GM03348 (cell line): Measurements from ENCODE around the gene MAPK10.

ENCODE experiments used
- DNase-seq: peaks from one replicate; pipeline ENCODE4 v3.0.0; 2012; ENCODE audit warnings: low spot score

The MAPK10 gene

DNA sequence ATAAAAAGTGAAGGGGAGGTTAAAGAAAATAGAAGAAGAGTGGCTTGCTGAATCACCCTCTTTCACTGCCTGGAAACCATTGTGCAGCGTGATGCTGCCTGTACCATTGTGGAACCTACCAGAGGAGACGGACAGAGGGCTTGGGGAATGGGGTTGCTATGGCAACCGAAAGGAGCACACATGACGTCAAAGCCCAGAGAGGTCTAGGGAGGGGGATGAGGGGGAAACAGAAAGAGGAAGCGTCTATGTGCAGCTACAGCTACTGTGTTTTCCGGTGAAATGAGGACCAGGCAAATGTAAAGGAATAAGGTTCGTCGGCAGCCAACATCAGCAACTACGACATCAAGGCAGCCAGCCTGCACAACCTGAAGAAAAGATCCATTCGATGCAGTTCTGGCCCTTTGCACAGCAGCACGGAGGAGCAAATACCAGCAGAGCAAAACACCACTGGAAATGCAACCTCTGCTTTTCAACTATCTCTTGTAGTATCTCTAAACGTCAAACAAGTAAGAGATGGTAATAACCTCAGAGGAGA, at the start of gene MAPK10:
MAPK10 (minus strand) TSS at position 110 of the 535 bp plus-strand sequence.
- DNase-seq, result peak; percentile 11

DNA sequence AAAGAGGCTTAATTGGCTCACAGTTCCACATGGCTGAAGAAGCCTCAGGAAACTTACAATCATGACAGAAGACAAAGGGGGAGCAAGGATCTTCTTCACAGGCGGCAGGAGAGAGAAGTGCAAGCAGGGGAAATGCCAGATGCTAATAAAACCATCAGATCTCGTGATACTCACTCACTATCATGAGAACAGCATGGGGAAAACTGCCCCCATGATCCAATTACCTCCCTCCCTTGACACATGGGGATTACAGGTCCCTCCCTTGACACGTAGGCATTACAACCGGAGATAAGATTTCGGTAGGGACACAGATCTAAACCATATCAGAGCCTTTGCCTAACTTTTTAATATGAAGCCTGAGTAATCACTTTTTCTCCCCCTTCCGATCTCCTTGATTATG, 43.7 kb upstream of the MAPK10 start:
- no peak for DNase-seq

DNA sequence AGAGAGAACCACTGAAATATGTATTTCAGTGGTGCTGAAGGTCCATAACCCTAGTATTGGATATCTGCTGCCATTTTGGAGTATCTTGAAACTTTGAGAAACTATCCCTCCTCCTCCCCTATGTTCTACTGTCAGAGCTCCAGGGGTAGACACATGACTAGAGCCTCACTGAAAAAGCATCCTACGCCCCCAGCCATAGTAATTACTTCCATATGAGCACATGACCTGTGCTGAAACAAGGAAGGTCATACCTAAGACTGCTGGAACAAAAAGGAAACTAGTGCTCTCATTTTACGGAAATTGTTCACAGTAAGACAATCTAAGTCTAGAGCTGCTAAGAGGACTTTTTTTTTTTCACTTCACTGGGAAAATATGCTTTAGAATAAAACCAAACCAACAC, 42.0 kb upstream of the MAPK10 start:
- DNase-seq, result no peak

DNA sequence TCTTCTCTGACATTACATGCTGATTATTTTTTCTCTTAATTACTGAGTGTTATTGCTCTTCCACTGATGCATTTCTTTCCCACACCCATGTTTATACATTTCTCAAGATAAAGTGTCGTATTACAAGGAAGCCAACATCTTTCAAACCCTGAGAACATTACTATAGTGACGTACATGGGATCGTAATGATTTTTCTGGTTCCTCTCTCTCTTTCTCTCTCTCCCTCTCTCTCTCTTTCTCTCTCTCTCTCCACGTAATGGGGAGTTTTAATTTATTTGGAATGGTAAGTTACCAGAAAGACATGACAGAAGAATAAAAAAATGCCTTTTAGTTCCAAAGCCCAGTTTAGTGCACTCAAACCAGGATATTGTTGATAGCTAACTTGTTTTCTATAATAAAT, 40.4 kb upstream of the MAPK10 start:
- no peak for DNase-seq

DNA sequence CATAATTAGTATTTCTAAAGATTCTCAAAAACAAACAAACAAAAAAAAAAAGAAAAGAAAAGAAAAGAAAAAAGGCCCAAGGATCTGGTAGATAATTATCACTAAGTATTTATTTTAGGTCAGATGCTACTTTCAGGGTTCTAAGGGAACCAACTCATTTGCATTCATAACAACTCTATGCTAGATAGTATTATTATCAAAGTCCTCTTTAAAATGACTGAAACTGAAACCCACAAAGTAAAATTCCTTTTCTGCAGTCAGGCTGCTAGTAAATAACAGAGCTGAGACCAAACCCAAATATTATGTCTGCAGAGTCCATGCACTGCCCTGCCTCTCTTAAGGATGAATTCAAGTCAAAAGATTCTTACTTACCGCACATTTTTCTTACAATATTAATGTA, 38.3 kb upstream of the MAPK10 start:
- DNase-seq, result no peak

DNA sequence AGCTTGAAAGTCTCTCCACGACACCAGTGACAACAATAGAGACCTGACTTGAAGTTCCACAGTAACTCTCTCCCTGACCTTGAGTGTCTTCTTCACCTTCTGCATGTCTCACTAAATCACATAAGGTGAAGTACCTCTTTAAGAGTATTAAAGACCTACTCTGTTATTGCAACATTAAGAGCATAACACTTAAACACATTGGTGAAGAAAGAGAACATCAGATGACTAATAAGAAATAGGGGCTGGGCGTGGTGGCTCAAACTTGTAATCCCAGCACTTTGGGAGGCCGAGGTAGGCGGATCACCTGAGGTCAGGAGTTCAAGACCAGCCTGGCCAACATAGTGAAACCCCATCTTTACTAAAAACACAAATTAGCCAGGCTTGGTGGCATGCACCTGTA, 33.9 kb upstream of the MAPK10 start:
- no peak for DNase-seq

- no peak for DNase-seq
These were observed 29.8 kb upstream of the MAPK10 start for GRCh38 chr4:86389664-86390063.

DNA sequence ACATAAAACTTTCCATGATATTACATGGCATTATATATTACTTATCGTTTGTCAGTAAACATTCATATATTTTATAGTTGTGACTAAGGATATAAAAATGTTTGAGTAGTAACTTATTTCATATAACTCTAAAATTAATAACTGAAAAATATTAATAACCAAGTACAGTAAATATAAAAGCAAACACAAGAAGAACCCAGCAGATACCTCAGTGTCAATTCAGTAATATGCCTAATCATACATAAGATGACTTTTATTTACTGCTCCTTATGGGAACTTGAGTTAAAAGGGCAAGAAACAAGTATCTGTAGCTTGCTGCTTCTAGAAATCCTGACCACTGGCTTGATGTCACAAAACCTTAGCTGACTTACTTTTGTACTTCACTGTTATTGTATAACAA, 28.4 kb upstream of the MAPK10 start:
- DNase-seq, result no peak

- no peak for DNase-seq
These were observed 27.1 kb upstream of the MAPK10 start for GRCh38 chr4:86386817-86387415.

DNA sequence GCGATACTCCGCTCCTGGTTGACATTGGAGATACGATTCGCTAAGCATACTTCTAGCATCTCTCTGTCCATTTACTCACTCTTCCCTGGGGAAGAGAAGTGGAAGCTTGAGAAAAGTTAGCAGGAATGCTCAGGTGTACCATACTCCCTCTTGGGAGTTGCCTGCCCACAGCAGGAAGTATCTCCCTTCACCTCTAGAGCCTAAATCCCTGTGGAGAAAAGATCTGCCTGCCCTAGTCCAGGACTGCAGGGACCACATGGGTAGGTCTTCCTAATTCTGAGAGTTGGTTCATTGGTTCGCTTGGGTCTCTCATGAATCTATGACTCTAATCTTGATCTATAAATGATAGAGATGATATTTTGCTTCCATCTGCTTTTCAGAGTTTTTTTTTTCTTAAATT, 26.3 kb upstream of the MAPK10 start:
- no peak for DNase-seq

- no peak for DNase-seq
These were observed 21.6 kb upstream of the MAPK10 start for GRCh38 chr4:86381431-86381830.

DNA sequence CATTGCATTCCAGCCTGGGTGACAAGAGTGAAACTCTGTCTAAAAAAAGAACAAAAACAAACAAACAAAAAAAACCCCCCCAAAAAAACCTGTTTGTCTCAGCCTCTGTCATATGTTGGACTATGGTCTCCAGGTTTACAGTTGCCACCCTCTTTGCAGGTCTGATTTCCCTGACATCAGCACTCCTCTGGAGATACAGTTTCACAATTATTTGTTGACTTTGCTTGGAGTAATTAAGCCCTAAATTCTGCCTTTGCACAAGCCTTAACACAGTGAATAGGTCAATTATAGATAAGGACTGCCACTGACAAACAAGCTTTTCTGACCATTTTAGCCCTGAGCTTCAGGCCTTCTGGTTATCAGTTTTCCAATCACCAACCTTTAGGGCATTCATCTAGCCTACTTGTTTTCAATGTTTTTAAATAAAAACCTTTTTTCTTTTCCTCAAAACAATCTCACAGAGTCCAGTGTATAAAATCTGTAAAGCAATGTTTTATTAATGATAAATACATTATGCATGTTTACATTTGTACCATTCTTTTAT, 20.4 kb upstream of the MAPK10 start:
- no peak for DNase-seq

DNA sequence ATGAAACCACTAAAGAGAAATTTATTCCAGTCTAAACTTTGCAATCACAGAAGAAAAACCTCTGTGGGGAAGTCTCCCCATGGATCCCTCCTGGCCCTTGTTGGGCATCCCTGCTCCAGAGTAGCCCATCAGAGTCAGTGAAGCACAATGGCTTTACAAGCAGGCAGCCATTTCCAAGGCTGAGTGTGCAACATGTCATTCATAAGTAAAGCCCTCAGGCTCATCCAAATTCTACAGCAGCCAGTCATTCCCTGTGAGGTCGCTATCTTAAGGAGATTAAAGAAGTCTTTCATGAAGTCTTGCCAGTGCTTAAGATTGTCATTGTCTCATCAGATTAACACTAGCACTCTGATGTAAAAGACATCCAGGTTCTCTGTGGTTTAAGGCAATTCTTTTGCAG, 17.0 kb upstream of the MAPK10 start:
- no peak for DNase-seq

GRCh38 chr4:86368433-86368832, 8.6 kb upstream of the MAPK10 start:
- no peak for DNase-seq

- peak; percentile 15 for DNase-seq
These were observed 7.7 kb upstream of the MAPK10 start for GRCh38 chr4:86367577-86367976.

- DNase-seq, result no peak
These were observed 7.1 kb upstream of the MAPK10 start for GRCh38 chr4:86366920-86367319.

DNA sequence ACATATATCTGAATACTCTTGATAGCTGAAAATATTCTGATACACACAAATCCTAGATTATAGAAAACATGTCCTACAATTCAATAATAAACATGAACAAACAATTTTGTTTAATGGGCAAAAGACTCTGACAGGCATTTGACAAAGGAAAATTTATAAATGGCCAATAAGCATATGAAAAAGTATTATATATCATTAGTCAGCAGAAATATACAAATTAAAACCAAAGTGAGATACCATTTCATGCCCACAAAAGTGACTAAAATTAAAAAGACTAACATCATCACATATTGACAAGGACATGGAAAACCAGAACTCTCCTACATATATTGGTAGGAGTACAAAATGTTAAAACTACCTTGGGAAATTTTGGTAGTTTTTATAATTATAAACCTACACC, 2.7 kb upstream of the MAPK10 start:
- no peak for DNase-seq

GRCh38 chr4:86358257-86358656, 1.6 kb downstream of the MAPK10 start:
- DNase-seq, result no peak

DNA sequence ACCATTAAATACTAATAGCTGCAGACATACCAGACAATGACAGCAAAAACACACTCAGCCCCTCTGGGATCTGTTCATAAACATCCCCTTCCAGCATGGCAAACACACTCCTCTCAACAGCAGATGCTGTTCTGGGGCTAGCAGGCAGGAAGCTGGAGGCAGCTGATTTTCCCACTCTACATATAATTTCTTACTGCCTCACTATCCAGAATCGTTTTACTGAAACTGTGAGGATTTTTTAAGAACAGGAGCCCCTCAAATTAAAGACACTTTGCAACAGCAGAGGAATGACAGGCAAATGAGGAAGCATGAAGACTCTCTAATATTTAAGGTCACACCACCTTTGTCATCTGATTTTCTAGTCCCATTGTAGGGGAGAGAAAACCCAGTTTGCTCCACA, 2.2 kb downstream of the MAPK10 start:
- DNase-seq, result no peak

DNA sequence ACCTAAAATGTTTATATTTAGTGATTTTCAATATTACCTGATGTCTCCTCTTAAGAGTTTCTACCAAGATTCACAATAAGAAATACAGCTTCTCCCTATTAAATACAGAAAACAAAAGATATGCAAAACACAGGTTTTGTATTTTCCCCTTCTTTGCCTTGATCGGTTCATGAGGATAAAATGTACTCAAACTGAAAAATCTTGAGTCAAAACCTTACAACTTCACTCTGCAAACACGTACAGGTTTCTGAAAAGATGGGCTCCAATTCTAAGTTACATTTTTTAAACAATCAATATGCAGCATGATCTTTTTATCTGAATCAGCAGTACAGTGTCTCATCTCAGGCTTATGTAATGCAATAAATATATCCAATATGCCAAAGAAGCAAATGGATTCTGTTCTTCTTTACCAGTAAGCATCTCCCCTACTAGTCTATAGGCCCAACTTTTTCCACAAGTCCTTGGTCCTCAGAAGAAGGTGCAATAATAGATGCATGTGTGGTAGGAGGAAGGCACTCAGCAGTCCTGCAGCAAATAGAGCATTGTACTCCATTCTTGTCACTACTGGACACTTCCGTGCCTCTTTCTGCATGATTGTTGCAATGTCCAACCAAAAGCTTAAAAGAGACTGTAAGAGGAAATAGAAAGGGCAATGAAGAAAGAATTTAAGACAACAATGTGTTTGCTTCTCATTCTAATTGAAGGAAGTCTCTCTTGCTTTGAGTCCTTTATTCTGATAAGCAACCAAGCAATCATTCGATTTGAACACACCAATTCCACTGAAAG, 3.2 kb downstream of the MAPK10 start:
- no peak for DNase-seq

GRCh38 chr4:86354390-86354789, 5.5 kb downstream of the MAPK10 start:
- DNase-seq, result no peak

- no peak for DNase-seq
These were observed 13.5 kb downstream of the MAPK10 start for GRCh38 chr4:86346320-86346719.

GRCh38 chr4:86344127-86344526, 15.7 kb downstream of the MAPK10 start:
- no peak for DNase-seq
